ENCODE measurements around the gene EPHB4.
"Not testable (repeated sequence)": the region's sequence is repeated elsewhere in the genome, so short reads cannot be mapped to it uniquely, and the experiment has no call there.

The EPHB4 gene

DNA sequence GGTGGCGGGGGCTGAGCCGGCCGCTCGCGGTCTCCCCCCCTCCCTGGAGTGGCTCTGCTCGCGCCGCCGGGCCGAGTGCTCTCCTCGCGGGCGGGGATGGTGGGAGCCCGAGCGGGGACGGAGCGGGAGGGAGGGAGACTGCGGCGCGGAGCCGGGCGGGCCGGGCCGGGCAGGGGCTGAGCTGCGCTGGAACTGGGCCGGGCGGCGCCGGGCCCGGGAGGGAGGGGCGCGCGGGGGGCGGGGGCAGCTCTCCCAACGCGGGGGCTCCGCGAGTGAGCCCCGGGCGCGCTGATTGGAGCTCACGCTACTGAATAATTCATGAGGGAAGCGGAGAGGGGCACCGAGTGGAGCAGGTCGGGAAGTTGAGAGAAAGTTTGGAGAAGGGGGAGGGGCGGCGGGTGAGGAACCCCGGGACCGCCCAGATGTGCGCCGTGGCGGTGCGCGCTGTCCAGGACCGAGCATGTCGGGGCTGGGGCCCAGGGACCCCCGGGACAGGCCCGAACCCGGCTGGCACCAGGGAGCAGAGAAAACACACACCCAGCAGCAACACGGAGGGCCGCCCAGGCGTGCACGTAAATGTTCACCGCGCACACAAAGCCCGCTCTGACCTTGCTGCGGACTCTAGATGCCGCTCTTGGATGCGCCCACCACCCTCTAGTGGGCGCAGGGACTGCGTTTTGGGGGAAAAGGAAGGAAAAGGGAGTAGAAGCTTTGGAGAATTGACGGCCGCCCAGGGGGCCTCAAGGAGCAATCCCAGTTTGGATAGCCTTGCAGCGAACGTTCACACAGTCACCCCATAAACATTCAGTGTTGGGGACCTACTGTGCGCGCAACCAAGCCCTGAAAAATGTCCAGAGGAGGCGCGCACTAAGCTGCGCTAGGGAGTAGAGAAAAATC is at the start of gene EPHB4:
Gene EPHB4, minus strand, starts transcription at position 194 of the 897 bp plus-strand sequence. CDS start 493 bp downstream, outside the sequence.
- DNase-seq, result no peak

DNA sequence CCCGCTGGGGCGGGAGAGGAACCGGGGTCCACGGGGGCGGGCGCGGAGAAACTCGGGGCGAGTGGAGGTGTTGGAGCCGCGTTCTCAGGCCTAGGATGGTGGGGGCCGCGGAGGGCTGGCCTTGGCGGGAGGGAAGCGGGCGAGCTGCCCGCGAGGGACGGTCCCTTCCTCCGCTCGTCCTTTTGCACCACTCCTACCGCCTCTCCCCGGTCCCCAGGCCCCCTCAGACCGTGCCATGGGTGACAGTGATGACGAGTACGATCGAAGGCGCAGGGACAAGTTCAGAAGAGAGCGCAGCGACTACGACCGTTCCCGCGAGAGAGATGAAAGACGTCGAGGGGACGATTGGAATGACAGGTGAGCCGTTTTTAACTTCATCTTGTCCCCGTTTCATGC is 48.0 kb upstream of the EPHB4 start:
- no peak for DNase-seq

DNA sequence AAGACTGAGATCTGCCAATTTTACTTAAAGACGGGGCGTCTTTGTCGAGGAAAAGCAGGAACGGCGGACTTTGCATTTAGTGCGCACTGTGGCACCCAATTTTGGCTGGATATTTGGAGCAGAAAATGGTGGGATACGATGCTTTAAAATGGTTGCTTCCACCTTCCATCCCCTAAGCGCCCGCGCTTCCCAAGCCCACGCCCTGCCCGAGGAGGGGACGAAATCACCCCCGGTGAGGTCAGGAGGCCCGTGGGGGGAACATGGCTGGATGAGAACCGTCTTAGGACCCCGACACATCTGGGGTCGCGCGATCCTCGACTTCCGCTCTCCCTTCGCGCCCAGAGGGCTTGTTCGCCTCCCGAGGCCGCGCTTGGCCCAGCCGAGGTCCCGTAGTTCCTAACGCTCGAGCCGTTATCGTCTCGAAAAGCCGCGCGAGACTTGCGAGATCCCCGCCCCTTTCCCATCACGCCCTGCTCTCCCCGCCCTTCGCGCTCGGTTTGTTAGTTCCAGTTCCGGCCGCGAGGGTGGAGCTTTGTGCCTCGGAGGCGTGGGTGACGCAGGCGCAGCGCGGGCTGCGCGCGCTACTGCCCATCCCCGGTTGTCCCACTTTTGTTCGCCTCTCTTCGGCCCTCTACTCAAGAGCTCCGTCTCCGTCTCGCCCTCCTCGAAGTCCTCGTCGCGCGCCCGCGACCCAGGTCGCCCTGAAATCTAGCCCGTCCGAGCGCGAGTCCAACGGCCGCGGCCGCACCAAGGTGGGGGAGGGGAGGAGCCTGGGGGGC is 47.4 kb upstream of the EPHB4 start, which contains the start of gene SRRT:
Gene SRRT, plus strand, starts transcription at position 527 of the 779 bp plus-strand sequence. CDS start 488 bp downstream, outside the sequence.
- DNase-seq, result peak; percentile 98

DNA sequence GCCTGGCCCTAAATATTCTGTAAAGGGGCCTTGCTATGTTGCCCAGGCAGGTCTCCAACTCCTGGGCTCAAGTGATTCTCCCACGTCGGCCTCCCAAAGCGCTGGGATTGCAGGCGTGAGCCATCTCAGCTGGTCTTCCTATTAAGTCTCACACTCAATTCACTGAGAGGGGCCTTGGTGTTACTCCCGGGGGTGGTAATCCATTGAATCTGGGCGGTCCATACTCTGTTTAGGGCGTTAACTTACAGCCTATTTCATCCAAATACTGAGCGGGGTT is 46.9 kb upstream of the EPHB4 start:
- no peak for DNase-seq

GRCh38 chr7:100873599-100874299 is 46.4 kb upstream of the EPHB4 start:
- no peak for DNase-seq

DNA sequence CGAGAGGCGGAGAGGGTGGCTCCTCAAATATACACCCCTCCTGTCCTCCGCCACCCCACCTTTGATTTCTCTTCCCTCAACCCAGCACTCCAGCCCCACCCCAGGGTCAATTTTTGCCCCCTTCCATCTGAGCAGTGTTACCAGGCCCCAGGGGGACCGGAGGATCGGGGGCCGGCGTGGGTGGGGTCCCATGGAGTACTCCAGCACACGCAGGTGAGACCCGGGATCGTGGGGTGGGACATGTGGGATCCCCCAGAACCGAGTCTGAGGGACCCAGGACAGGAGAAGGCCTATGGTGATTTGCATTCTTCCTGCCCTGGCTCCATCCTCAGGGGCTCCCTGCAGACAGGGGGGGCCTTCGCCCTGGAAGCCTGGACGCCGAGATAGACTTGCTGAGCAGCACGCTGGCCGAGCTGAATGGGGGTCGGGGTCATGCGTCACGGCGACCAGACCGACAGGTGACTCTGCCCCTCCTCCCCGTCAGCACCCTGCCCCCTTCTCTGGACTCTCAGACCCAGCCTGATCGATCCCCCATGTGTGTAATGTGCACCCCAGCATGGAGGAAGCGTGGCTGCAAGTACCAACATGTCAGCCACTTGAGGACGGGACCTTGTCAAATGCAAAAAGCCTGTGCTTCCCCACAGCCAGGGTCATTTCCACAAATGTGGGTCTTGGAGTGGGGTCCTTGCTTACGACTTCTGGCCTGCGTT is 40.6 kb upstream of the EPHB4 start:
- no peak for DNase-seq

- peak; percentile 71 for DNase-seq
Observed at GRCh38 chr7:100867040-100867775, 39.9 kb upstream of the EPHB4 start, which contains the start of gene TRIP6. Gene TRIP6, plus strand, starts transcription at chr7:100867387. Its CDS starts 111 bp downstream, at chr7:100867498.

DNA sequence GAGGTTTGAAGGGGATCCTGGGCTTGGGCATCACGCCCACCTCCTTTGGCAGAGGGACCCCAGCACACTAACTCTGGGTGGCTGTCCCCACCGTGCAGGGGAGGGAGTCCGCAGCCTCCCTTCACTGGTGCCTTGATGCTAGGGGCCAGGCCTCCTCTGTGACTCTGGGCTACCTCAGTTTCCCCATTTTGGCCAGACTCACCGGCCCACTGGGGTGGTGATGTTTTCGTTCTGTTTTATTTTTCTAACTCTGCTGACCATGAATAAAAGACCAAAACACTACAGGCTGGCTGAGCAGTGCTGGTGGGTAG is 39.4 kb upstream of the EPHB4 start:
- no peak for DNase-seq

DNA sequence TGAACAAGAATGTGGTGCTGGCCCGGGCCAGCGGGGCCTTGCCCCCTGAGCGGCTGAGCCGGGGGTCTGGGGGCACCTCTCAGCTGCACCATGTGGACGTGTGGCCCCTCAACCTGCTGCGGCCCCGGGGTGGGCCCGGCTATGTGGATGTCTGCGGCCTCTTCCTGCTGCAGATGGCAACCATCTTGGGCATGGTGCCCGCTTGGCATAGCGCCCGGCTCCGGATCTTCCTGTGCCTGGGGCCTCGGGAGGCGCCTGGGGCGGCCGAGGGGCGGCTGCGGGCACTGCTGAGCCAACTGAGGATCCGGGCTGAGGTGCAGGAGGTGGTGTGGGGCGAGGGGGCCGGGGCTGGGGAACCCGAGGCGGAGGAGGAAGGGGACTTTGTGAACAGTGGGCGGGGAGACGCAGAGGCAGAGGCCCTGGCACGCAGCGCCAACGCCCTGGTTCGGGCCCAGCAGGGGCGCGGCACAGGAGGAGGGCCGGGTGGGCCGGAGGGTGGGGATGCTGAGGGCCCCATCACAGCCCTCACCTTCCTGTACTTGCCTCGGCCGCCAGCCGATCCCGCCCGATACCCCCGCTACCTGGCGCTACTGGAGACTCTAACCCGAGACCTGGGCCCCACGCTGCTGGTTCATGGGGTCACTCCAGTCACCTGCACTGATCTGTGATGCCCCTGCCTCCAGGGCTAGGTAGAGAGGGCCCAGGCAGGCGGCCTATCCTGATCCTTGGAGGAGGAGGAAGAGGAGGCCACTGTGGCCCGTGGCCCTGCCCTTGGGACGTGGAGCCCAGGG is 38.8 kb upstream of the EPHB4 start:
- peak; percentile 37 for DNase-seq

DNA sequence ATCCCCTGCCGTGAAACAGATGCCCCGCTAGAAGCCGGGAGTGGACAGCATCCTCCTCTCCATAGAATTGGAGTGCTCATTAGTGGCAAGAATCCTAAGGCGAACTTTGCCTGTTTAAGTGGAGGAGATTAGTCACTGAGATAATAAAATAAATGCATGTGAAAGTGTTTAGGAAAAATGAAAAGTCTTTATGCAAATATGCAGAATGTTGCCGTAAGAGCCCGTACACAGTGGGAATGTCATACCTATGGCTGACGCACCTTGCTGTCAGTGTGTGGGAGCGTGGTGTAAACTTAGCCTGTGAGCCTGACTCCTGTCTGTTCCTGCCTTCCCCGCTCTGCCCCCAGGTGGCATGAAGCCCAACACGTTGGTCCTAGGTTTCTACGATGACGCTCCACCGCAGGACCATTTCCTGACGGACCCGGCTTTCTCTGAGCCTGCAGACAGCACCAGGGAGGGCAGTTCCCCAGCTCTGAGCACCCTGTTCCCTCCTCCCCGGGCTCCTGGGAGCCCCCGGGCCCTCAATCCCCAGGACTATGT is 38.1 kb upstream of the EPHB4 start:
- no peak for DNase-seq

DNA sequence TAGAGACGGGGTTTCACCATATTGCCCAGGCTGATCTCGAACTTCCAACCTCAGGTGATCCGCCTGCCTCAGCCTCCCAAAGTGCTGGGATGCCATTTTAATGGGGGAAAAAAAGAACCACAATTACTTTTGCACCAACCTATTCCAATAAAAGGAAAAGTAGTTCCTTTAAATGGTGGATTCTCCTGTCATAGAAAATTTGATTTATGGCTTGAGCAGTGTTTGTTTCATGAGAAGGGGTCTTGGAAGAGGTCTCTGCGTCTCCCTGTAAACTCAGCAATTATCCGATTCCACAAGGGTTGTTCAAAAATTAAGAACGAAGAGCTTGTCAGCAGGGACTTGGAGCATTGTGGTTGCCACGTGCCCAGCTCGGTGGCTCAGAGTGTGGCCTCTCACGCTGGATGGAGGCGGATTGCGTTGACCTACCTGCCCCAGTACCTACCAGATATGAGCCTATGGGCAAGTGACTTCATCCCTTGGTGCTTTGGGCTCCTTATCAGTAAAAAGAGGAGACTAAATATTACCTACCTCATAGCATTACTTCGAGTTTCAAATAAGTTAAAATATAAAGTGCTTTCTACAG is 37.0 kb upstream of the EPHB4 start:
- no peak for DNase-seq

DNA sequence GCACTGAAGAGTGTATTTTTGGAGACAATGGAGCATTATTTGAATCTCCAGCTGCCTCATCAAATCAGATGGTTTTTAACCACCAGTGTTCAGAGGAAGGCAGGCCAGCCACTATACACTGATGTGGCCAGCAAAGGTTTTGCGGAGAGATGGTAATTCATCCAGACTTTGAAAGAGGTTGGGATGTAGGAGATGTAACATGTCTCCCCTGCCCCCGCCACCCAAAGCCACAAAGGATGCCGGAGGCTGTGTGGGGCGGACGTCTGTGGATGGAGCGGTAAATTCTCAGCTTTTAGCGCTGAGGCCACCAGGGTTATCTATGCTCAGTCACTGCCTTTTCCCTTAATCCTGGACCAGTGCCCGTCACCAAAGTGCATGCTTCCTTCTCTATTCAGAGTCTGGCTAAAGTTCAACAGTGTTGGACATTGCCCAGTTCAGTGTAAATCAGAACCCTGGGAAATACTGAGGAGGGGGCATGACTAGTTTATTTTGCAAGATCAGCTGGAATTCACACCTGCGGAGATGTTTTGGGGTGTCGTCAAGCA is 36.2 kb upstream of the EPHB4 start:
- no peak for DNase-seq

DNA sequence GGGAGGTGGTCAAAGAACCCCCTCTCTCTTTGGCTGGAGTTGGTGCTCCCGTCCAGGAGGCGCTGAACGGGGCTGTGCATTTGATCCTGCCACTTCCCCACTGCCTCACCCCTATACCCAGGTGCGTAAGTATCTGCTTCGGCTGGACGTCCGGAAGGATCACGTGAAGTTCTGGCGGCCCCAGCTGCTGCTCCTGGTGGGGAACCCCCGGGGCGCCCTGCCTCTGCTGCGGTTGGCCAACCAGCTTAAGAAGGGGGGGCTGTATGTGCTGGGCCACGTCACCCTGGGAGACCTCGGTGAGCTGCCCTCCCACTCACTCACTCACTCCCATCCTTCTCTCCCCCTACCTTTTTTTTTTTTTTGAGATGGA is 34.3 kb upstream of the EPHB4 start:
- no peak for DNase-seq

GRCh38 chr7:100860702-100861615 is 33.6 kb upstream of the EPHB4 start:
- no peak for DNase-seq

DNA sequence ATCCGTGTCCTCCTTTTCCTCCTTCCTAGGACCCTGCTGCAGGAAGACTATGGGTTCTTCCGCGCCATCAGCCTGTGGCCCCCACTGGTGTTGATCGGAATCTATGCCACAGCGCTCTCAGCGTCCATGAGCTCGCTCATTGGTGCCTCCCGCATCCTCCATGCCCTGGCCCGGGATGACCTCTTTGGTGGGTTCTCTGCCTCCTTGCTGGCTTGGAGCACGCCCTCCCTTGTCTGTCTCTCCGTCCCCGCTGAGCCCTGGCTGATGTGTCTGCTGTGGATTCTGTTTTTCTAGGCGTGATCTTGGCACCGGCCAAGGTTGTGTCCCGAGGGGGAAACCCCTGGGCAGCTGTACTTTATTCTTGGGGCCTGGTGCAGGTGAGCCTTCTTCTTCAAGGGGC is 32.5 kb upstream of the EPHB4 start:
- no peak for DNase-seq

- no peak for DNase-seq
Observed at GRCh38 chr7:100856871-100857282, 29.6 kb upstream of the EPHB4 start.

DNA sequence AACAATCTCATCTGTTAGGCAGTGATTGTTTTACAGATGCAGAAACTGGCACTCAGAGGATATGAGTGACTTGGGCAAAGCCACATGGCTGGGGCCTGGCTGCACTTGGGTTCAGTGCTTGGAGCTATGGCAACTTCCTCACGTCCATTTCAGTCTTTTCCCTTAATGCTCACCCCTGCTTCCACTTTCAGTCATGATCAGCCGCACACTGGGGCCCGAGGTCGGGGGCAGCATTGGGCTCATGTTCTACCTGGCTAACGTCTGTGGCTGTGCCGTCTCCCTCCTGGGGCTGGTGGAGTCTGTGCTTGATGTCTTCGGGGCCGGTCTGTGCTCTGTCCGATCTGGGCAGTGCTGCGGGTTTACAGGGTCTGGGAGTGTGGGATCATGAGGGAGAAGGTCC is 28.2 kb upstream of the EPHB4 start:
- no peak for DNase-seq

GRCh38 chr7:100854899-100855298 is 27.6 kb upstream of the EPHB4 start:
- DNase-seq, result not testable (repeated sequence)

Measured in activated CD8-positive, alpha-beta memory T cell treated with anti-CD3 and anti-CD28 coated beads, Interleukin-2, amount 50 U/mL, for 4 hours (primary cell).